NCI-H1092 treated with DMSO at 0.1 percent for 48 hours (cell line): ENCODE results near the gene C17orf75.
A peak's percentile ranks its signal among the peaks of the same experiment; 100 is the strongest.

Experiments used
- DNase-seq: peaks from one replicate; lab custom pipeline; 2025; lab: John Stamatoyannopoulos, UW

Gene C17orf75

DNA sequence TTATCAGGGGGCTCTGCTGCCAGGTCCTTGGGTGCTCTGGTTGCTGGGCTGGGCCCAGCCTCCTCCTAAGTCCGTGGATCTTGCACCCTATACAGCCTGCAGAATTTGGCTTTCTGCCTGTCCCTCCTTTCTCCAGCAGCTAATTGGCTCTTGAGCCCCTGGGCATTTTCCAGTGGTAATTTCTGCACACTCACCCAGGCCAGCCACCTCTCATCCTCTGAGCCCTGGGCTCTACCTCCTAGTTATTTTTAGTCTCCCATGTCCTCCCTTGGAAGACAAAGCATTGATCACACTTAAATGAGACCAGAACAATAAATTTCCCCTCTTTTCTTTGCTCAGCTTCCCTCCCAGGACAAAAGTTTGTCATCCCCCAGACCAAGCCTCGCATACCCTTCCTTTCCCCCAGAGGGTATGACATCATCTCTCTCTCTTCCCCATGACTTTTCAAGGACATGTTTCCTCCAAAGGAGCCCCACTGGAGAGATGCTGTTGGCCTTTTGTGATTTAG is 38.1 kb downstream of the C17orf75 start:
- peak; percentile 66 for DNase-seq

DNA sequence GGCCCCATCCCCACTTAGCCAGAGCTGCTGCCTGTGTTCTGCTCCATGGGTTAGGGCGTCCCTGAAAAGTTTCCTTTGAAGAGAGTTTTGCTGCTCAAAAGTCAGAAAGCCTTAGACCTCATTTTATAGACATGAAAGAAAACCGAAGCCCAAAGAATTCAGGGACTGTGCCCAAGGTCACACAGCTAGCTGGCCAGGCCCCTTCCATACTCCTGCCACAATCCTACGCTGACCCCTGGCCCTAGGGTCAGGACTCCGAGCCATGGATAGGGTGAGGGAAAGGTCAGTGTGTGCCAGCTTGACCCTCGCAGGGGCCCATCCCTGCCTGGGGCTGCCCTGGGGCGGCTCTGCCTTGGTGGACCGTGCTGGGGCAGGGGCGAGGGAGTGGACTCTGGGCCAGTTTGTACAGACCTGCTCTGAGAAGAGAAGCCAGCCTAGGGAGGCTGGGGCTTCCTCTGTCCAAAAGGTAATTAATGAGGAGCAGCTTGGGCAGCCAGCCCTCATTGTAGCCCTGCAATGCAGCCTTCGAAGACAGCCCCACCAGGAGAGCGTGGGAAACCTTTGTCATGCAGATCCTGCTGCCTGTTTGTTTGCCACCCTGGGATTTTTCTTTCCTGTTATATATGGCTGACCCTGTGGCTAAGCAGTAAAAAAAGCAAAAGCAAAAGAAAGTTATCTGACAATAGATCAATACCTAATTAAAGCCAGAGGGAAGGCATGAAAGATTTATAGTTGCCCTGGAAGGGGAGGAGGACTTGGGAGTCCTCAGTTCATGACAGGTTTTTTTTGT is 38.9 kb downstream of the C17orf75 start:
- DNase-seq = no peak

- DNase-seq = no peak
These were observed 39.9 kb downstream of the C17orf75 start for GRCh38 chr17:32302037-32302436.

DNA sequence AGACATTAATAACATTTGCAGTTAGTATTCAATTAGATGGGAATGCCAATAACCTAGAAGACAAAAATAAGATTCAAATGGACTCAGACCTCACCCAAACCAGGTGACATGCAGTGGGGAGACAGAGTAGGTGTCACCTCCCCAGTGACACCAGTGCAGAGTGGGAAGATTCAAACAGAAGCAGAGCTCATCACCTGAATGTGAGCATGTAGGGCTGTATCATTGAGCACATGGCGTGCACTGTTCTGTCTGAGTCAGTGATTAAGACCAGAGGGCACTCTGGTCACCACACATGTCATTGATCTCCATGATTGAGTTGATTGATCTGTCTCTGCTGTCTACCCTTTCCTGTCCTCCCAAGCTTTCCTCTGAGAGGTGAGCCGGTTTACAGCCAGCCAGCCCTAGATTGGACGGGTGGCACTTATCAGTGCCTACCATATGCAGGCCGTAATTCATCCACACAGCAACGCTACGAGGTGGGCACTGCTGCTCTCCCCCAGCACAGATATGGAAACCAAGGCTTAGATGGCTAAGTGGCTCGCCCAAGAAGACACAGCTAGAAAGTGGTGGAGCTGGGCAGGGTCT is 42.3 kb downstream of the C17orf75 start:
- no peak for DNase-seq

DNA sequence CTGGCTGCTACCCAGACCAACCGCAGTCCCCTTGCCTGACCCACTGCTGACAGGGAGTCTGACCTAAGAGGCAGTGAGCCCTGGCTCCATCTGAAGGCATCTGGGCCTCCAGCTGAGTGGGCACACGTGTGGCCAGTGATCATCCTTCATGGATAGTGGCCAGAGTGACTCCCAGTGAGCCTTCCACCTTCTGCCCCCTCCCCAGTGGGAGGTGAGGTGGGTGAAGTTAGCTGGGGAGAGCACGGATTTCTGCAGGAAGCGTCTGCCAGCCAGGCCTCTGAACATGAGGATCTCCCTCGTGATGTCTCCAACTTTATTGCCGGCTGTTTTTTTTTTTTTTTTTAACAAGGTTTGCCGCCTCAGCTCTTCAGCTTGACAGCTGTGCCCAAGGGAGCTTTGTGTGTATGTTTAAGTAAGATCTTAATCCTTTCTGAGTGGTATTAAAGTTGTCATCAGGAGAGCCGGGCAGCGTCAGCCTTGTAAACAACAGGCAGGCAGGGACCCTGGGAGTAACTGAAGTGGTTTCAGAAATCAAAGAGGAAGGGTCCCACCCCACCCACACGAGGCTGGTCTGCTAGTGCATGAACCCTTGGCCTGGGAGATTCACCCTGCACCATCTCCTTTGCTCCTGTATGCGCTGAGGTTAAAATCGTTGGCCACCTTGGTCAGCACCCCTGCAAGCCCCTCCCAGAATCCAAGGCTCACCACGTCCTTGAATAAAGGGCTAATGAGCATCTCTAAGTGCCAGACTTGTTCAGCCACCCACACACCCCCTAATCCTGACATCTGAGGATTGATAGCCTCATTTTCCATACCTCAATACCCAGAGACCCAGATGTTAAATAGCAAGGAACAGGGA is 43.0 kb downstream of the C17orf75 start:
- peak; percentile 32 for DNase-seq

- DNase-seq = no peak
These were observed 43.7 kb downstream of the C17orf75 start for GRCh38 chr17:32298298-32298697.

- no peak for DNase-seq
These were observed 44.1 kb downstream of the C17orf75 start for GRCh38 chr17:32297860-32298259.

- no peak for DNase-seq
These were observed 44.5 kb downstream of the C17orf75 start for GRCh38 chr17:32297424-32297823.

GRCh38 chr17:32292094-32292493 is 49.9 kb downstream of the C17orf75 start:
- DNase-seq = no peak

DNA sequence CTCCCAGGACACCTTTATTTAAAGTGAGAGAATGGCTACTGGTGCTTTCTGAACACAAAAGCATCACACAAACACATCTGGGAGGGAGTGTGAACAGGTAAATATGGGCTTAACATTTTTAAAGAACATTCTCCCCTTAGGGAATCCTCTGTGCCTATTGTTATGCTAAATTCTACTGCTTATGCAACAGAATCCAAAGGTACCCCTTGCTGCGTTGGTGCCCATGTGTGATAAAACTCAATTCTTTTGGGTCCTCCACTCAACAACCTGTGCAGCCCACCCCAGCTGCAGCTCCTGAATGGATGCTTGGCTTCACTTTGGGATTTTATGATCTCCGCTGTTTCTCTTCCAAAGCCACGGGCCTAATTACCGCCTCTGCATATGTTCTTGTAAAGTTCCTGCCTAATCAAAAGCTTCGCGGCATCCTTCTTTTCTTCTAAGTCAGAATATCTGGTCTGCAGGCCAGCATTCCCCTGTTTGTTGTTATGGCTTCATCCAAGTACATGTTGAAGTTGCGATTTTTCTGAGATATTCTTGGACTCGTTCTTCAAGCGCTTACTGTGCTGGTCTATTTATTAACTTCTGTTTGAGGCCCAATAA is 52.4 kb downstream of the C17orf75 start:
- DNase-seq = no peak

- DNase-seq = no peak
These were observed 53.4 kb downstream of the C17orf75 start for GRCh38 chr17:32288615-32289014.

GRCh38 chr17:32287804-32288511 is 54.0 kb downstream of the C17orf75 start:
- no peak for DNase-seq

DNA sequence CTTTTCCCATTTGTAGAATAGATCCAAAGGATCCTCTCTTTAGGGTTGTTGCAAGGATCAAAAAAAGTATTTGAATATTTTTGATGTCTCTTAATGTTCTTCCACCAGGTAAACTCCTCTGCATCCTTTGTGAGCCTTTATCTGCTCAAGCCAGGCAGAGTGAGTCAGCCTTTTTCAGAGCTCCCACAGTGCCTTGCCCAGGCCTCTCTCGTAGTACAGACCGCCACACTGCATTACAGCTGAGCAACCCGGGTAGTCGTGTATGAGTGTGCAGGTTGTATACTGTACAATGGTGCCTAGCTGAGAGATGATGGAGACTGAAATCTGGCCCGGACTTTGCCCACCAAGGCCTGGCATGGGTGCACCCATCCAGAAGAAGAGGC is 55.5 kb downstream of the C17orf75 start:
- no peak for DNase-seq

- DNase-seq = peak; percentile 11
These were observed 56.0 kb downstream of the C17orf75 start for GRCh38 chr17:32285746-32286517.

DNA sequence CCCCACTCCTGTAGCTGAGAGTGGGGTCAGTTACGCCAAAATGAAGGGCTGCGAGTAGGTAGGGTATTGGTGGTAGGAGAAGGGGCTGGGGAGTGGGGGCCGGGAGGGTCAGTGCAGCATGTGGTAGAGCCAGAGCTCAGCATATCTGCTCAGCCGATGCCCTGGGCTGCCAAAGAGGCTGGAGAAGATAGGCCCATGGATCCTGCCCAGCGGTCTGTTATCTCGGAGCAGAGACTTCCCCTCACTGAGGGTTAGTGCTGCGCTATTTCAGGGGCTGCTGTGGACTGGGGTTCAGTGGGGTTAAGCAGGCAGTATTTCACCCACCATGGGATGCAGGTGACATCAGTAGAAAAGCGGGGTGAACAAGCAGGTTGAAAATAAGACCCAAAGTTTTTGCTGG is 56.7 kb downstream of the C17orf75 start:
- DNase-seq = no peak

DNA sequence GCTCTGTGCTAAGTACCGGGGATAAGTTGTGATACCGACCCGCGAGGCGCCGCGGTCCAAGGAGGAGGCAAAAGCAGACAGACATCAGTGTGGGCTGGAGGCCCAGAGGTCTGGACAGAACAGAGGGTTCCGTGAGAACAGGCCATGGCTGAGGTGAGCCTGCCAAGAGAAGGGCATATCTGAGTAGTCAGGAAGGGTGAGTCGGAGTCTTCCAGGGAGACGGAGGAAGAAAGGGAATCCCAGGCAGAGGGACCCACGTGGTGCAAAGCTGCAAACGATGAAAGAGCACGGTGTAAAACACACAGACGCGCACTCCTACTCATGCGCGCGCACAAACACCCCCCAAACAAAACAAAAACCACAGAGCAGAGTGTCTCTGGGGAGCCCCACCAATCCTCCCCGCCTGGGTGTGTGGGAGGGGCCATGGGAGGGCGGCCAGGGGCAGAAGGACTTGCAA is 58.2 kb downstream of the C17orf75 start:
- DNase-seq = peak; percentile 12

- DNase-seq = peak; percentile 97
These were observed 60.9 kb downstream of the C17orf75 start for GRCh38 chr17:32281011-32281451.

- DNase-seq = peak; percentile 69
These were observed 61.9 kb downstream of the C17orf75 start for GRCh38 chr17:32279891-32280716.

DNA sequence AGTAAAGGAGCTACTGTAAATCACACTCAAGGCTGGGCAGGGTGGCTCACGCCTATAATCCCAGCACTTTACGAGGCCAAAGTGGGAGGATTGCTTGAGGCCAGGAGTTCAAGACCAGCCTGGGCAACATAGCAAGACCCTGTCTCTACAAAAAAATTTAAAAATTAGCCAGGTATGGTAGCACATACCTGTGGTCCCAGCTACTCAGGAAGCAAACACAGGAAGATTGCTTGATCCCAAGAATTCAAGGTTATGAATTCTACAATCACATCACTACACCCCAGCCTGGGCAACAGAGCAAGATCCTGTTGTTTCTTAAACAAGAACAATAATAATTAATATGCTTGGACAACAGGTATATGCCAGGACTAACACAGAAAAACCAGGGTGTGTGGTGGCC is 63.2 kb downstream of the C17orf75 start:
- DNase-seq = no peak
